Urinary bladder (tissue), 4 donors: ENCODE data around the gene ROPN1B. TPM values are rescaled to one million over a fixed set of nuclear protein-coding genes. Genes with fewer than 3 reads are reported as not detected.
"Not testable (repeated sequence)": the region's sequence is repeated elsewhere in the genome, so short reads cannot be mapped to it uniquely, and the experiment has no call there.

Source experiments
- DNase-seq: peaks from one replicate; pipeline ENCODE4 v3.0.0-alpha.2; 2015; ENCODE audit errors: extremely low spot score
- H3K27ac ChIP-seq: one replicate; pipeline ENCODE4 v1.5.1; 2013; ENCODE audit warnings: low read depth, mild to moderate bottlenecking, moderate library complexity
- H3K36me3 ChIP-seq: one replicate; pipeline ENCODE4 v1.6.1; 2013; ENCODE audit warnings: mild to moderate bottlenecking, moderate library complexity; ENCODE audit not compliant: insufficient read depth
- H3K4me1 ChIP-seq: one replicate; pipeline ENCODE4 v1.6.1; 2013; ENCODE audit warnings: mild to moderate bottlenecking, moderate library complexity; ENCODE audit not compliant: insufficient read depth
- H3K4me3 ChIP-seq: one replicate; pipeline ENCODE4 v1.5.1; 2013; ENCODE audit warnings: low read depth, low read length
- WGBS: extraction: QIAGEN DNeasy Blood & Tissue Kit; methylation state at CpG from one replicate; pipeline ENCODE4 v1.1.7; 2013; 5-methylcytosine and 5-hydroxymethylcytosine counted together
- polyA plus RNA-seq: library from polyadenylated mRNA; stranded (reverse); fragments of 200-250 nt; gene quantifications from one replicate; pipeline ENCODE4 v1.2.3, GENCODE V29; 2013
- total RNA-seq: library from RNA; depleted of rRNA; stranded (reverse); fragments of >200 nt; gene quantifications from one replicate; pipeline ENCODE4 v1.2.3, GENCODE V29; 2014
- donor health status: healthy with polysubstance abuse.
- donor health status: healthy.

Gene ROPN1B
- total and polyA plus RNA-seq, 2 donors, result 0.16 to 0.26 TPM

DNA sequence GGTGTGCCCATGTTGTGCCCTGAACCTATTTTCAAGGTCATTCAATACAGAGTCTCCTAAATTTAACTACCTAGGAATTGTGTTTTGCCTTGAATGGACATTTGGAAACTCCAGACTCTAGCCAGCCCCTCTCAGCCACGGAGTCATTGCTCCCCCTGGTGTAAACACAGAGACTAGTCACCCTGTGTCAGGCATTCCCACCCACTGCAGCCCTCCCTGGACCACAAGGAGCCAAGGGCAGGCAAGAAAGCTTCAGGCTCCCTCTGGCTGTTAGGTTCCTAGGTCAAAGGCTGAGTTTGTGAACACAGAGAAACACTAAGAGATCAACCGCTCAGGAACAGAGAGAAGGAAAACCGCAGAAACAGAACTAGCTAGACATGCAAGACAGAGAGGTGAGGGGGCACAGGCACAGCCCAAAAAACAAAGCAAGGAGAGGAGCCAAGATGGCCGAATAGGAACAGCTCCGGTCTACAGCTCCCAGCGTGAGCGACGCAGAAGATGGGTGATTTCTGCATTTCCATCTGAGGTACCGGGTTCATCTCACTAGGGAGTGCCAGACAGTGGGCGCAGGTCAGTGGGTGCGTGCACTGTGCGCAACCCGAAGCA lies 32.7 kb upstream of the ROPN1B start:
- not testable (repeated sequence) for H3K27ac ChIP-seq, H3K36me3 ChIP-seq, H3K4me3 ChIP-seq, DNase-seq, H3K4me1 ChIP-seq
- 78% methylated on average over 13 of the region's 13 CpGs for WGBS

DNA sequence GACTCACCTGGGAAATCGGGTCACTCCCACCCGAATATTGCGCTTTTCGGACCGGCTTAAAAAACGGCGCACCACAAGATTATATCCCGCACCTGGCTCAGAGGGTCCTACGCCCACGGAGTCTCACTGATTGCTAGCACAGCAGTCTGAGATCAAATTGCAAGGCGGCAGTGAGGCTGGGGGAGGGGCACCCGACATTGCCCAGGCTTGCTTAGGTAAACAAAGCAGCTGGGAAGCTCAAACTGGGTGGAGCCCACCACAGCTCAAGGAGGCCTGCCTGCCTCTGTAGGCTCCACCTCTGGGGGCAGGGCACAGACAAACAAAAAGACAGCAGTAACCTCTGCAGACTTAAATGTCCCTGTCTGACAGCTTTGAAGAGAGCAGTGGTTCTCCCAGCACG lies 32.1 kb upstream of the ROPN1B start:
- not testable (repeated sequence) for DNase-seq, H3K4me1 ChIP-seq, H3K36me3 ChIP-seq, H3K4me3 ChIP-seq, H3K27ac ChIP-seq
- 63% methylated on average over 12 of the region's 13 CpGs for WGBS

DNA sequence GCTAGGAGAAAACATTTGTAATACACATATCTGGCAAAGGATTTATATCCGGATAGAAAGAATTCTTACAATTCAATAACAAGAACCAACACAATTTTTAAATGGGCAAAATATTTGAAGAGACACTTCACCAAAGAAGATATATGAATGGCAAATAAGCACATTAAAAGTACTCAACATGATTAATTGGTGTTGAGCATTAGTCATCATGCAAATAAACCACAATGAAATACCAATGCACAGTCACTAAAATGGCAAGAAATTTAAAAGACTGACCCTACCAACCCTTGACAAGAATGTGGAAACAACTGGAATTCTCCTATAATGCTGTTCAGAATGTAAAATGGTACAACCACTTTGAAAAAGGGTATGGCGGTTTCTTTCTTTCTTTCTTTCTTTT lies 21.2 kb upstream of the ROPN1B start:
- 89% methylated on average over 2 of the region's 2 CpGs for WGBS
- not testable (repeated sequence) for H3K27ac ChIP-seq, H3K4me1 ChIP-seq, H3K4me3 ChIP-seq, H3K36me3 ChIP-seq, DNase-seq

DNA sequence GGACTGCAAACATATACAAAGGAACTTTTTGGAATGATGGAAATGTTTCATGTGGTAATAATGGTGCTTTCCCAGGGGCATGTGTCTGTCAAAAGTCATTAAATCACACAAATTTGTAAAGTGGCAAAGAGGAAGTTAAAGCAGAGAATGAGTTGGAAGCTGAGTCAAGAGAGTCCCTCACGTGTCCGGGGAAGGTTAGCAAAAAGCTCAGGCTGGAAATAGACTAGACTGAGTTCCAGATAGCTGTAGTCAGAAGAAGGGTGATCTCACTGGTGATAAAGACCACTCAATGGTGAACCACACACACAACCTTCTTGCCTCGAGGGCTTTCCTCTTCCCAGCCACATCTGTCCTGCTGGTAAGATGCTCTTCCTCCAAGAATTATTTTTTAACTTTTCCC lies 20.1 kb upstream of the ROPN1B start:
- not testable (repeated sequence) for H3K27ac ChIP-seq, DNase-seq, H3K36me3 ChIP-seq, H3K4me1 ChIP-seq, H3K4me3 ChIP-seq
- WGBS, result 47% methylated on average over 3 of the region's 3 CpGs

DNA sequence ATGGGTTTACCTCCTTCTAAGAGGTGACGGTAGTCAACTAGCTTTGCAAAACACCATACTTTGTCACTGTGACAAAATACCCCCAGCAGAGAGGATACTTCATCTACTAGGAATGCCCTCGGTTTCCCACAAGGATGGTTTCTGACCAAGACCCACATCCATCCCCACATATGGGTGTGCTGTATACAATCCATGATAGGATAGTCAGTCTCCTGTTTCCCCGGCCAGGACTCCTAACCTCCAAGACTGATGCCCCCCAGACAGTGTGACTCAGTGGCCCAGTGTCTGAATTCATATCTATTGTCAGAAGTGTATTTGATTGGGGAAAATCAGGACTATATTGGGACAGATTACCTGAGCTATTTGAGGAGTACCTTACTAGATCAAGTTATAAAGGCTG lies 17.8 kb upstream of the ROPN1B start:
- H3K36me3 ChIP-seq, H3K4me1 ChIP-seq, DNase-seq, H3K27ac ChIP-seq, H3K4me3 ChIP-seq: not testable (repeated sequence)
- 87% methylated on average over 3 of the region's 3 CpGs for WGBS

DNA sequence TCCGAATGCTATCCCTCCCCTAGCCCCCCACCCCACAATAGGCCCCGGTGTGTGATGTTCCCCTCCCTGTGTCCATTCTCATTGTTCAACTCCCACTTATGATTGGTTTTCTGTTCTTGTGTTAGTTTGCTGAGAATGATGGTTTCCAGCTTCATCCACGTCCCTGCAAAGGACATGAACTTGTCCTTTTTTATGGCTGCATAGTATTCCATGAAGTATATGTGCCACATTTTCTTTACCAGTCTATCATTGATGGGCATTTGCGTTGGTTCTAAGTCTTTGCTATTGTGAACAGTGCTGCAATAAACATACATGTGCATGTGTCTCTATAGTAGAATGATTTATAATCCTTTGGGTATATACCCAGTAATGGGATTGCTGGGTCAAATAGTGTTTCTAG lies 12.0 kb upstream of the ROPN1B start:
- 91% methylated on average over 4 of the region's 4 CpGs for WGBS
- not testable (repeated sequence) for H3K4me3 ChIP-seq, H3K4me1 ChIP-seq, DNase-seq, H3K36me3 ChIP-seq, H3K27ac ChIP-seq

DNA sequence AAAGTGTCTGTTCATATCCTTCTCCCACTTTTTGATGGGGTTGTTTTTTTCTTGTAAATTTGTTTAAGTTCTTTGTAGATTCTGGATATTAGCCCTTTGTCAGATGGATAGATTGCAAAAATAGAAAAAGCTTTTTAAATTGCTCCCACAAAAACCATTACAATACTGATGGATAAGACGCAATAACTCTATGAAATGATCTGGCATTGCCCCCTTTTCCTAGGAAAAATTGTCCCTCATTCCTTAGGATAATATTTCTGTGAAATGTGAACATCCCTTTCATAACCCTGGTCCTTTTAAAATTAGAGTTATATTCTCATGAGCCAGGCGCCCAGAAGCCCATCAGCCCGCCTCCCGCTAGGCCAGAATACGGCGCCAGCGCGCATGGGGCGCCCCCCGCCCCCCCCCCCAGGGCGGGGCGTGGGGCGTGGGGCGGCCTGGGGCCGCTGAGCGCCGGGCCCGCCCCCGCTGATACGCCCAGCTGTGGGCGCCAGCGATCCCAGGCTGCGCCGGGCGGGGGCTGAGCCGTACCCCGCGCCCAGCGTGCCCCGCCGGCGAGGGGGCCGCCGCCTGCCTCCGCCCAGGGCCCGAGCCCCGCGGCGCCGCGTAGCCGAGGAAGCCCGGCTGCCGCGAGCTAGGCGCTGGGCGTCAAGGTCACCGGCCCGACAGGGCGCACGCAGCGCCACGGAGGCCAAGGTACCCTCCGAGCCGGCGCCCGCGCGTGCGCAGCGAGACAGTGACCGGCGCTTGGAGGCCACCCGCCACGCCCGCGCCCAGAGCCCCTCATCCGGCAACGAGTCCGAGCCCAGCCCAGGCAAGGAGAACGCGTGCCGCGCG lies 11.1 kb upstream of the ROPN1B start:
- peak overlapping the region; percentile 22 for H3K4me3 ChIP-seq
- no peak for DNase-seq
- no peaks in the 10 kb centered on the region for H3K4me1 ChIP-seq
- no peak overlapping the region for H3K27ac ChIP-seq
- 5% methylated on average over 75 of the region's 75 CpGs for WGBS
- no peaks in the 10 kb centered on the region for H3K36me3 ChIP-seq

DNA sequence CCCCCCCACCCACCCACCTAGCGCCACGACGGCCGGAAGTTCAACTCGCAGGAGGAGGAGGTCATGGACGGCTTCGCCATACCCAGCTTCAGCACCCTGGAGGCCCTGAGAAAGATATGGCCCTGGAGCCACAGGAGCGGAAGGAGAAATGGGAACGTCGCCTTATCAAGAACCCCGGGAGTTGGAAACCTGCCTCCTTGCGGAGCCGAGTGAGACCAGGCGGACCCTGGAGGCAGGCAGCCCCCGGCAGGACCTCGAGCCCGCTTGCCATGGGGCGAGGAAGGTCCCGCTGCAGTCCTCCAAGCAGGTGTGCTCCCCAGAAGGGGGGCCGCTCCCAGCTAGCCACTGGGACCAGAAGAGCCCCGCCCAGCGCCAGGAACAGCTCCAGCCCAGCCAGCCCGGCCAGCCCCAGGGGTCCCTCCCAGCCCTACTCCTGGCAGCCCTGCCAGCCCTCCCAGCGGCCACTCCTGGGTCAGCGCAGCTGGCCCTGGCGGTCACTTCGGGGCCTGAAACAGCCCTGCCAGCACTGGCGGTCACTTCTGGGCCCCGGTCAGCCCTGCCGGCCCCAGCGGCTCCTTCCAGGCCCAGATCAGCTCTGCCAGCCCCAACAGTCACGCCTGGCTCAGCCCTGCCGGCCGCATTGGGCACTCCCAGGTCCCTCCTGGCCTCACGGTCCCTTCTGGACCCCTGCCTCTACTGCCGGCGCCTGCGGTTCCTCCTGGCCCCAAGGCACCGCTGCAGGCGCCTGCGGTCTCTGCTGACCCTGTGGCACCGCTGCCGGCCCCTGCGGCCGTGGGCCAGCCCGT lies 10.3 kb upstream of the ROPN1B start:
- 75% methylated on average over 46 of the region's 46 CpGs for WGBS
- H3K4me3 ChIP-seq, result peak overlapping the region; percentile 22
- H3K27ac ChIP-seq, result no peak overlapping the region
- H3K36me3 ChIP-seq, result no peaks in the 10 kb centered on the region
- H3K4me1 ChIP-seq, result no peaks in the 10 kb centered on the region
- no peak for DNase-seq

DNA sequence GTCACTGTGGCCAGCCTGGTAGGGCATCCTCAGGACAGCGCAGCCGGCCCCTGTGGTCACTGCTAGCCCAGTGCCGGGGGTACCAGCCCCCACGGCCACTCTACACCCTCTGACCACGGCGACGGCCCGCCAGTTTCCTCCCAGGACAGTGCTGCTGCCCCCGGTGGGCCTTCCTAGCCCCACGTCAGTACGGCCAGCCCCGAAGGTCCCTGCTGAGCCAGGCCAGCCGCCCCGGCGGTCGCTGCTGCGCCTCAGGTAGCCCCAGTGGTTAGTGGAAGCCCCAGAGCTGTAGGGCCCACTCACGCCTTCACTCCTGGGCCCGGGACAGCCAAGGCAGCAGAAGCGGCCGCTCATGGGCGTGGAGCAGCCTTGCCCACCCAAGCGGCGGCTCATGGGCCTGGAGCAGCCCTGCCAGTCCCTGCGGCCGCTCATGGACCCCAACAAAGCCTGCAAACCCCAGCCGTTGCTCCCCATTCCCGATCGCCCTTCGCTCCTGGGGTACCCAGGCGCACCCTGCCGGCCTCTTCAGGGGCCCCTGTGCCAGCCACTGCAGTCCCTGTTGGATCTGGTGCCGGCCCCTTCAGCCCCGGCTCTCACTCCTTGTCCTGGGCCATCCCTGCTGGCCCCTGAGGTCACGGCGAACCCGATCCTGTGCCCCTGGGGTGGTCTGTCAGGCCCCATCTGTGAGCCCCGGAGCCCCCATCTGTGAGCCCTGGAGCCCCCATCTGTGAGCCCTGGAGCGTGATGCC lies 9.5 kb upstream of the ROPN1B start:
- no peaks in the 10 kb centered on the region for H3K36me3 ChIP-seq
- no peak overlapping the region for H3K27ac ChIP-seq
- no peaks in the 10 kb centered on the region for H3K4me1 ChIP-seq
- DNase-seq, result no peak
- WGBS, result 95% methylated on average over 39 of the region's 39 CpGs
- H3K4me3 ChIP-seq, result no peak overlapping the region

DNA sequence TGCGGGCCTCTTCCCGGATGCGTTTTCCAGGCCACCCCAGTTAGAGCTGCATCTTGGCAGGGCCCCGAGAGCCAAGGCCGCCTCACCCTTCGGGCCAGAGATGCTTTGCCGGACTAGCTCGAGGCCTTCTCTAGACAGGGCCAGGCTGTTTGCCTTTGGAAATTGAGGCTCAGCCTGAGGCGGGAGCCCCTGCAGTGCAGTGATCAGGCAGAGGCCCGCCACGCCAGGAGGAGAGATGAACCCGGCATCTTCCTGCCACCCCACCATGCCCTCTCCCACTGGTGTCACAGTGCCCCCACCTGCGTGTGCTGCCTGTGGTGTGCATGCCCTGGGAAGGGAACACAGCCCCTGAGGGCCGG lies 8.9 kb upstream of the ROPN1B start:
- 94% methylated on average over 14 of the region's 14 CpGs for WGBS
- no peak for DNase-seq
- no peak overlapping the region for H3K27ac ChIP-seq
- H3K4me1 ChIP-seq, result no peaks in the 10 kb centered on the region
- no peaks in the 10 kb centered on the region for H3K36me3 ChIP-seq
- no peak overlapping the region for H3K4me3 ChIP-seq

DNA sequence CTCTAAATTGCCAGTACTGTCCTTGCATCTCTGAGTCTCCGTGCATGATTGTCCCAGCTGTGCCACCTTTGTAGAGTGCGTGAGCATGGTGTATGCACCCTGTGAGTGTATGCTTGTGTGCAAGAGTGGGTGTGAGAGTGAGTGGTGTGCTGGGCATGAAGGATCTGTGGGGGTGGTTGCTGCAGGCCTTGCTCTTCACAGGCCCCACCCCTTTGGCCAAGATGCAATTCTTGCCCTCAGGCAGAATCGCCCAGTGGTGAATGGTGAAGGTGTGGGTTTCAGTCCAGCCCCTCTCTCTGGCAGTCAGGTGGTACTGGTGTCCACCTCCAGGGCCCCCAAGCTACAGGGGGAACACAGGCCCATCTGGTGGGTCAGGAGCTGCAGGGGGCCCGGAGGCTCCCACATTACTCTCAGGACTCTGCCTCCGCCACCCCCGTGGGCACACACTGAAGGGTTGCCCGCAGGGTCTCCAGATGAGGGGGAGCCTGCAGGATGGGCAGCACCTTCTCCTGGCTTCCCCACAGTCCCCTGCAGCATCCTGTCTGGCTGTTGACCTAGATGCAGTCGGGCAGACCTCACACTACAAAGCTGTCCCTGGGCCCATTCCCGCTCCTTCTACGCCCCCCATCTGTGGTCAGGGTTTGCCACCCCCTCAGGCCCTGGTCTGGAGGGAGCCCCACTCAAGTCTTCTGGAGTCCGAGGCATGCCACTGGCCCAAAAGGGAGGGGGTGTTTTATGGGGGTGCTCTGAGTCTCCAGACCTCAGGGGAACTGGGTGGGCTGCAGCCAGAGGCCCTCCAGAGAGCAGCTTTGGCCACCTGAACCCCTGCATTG lies 8.3 kb upstream of the ROPN1B start:
- DNase-seq, result no peak
- WGBS, result 85% methylated on average over 11 of the region's 11 CpGs
- Histone ChIP-seq H3K27ac (no peak overlapping the region), H3K4me3 (no peak overlapping the region), H3K4me1 (no peaks in the 10 kb centered on the region), H3K36me3 (no peaks in the 10 kb centered on the region)

DNA sequence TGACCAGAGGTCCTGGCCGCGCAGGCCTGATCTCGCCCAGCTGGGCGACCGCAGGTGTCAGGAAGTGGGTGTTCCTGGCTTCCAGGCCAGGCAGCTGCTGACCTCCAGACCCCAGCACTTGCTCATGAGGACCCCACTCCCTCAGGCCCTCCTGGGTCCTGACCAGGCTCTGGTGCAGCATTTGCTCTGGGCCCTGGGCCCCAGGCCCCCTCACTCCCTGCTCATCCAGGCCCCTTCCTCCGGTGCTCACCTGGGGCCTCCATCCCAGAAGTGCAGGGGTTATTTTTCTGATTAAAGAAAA lies 7.7 kb upstream of the ROPN1B start:
- Histone ChIP-seq H3K36me3 (no peaks in the 10 kb centered on the region), H3K4me3 (no peak overlapping the region), H3K4me1 (no peaks in the 10 kb centered on the region), H3K27ac (no peak overlapping the region)
- WGBS, result 69% methylated on average over 6 of the region's 6 CpGs
- DNase-seq, result no peak

DNA sequence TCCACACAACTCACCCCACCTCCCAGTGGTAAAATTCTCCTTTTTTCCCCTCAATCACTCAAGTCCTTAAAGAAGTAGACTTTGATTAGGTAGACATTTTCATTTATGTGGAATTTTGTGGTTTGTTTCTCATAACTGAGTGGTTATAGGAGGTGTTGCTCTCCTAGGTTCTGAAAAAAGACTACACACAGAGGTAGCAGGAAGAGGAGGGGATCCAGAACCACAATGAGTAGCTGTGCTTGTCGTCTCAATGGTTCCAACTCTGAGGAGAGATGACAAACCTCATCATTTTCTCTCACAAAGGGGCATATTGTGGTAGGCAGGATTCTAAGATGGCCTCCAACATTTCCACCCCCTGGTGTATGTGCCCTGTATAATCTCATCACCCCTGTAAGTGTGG lies 5.1 kb upstream of the ROPN1B start:
- 62% methylated on average over 1 of the region's 1 CpG for WGBS
- not testable (repeated sequence) for H3K36me3 ChIP-seq, H3K4me3 ChIP-seq, DNase-seq, H3K4me1 ChIP-seq, H3K27ac ChIP-seq
